ENCODE data around the gene EFCAB9. TPM values are rescaled to one million over a fixed set of nuclear protein-coding genes. Genes with fewer than 3 reads are reported as not detected.
A peak's percentile ranks its signal among the peaks of the same experiment; 100 is the strongest.
"Not testable (repeated sequence)": the region's sequence is repeated elsewhere in the genome, so short reads cannot be mapped to it uniquely, and the experiment has no call there.

Gene EFCAB9
- total RNA-seq, 2 experiments from 2014 or later, result not detected

DNA sequence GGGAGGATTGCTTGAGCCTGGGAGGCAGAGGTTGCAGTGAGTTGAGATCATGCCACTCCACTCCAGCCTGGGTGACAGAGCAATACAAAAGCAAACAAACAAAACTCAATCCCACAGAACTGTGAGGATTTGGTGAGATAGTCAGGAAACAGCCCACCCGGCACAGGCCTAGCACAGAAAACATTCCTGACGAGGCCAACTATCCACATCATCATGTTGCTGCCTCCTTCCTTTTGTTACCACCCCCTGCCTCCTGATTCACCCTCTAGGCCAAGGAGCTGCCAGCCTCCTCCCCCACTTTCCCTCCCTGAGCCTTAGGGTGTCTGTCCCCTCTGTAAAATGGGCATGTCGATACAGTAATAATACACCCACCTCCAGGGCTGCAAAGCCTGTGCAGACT is 44.9 kb upstream of the EFCAB9 start:
- ChIA-PET POLR2A (no interaction called here), CTCF (ENCODE audit: unreplicated experiment) (no interaction called here)
- intact Hi-C loops (cut with micrococcal nuclease; ENCODE audit: unreplicated experiment), result no loop called here
- Histone ChIP-seq H3K9me3 (ENCODE audit: low read length) (no peaks in the 10 kb centered on the region), H3K4me3 (ENCODE audit: low read depth, low read length, poor library complexity, severe bottlenecking) (no peak overlapping the region), H3K9me2 (ENCODE audit: insufficient read depth, low read length) (no peaks in the 10 kb centered on the region), H3K36me3 (ENCODE audit: insufficient read depth, low read length) (peaks cover 42% of the 10 kb centered on the region; the same call in 1 of the 2 replicates), H3K4me1 (ENCODE audit: insufficient read depth, low read length, poor library complexity, severe bottlenecking) (peaks cover 31% of the 10 kb centered on the region), H3K27ac (ENCODE audit: low read depth, low read length, poor library complexity, severe bottlenecking) (no peak overlapping the region), H4K20me1 (ENCODE audit: insufficient read depth, low read length) (no peaks in the 10 kb centered on the region), H3K79me2 (ENCODE audit: insufficient read depth, low read depth, low read length) (no peaks in the 10 kb centered on the region), H2AFZ (ENCODE audit: low read length) (no peak overlapping the region), H3K4me2 (ENCODE audit: low read length) (no peak overlapping the region)
- no peak for DNase-seq (ENCODE audit: low spot score)
- no peak for TF ChIP-seq EZH2phosphoT487 (IDR thresholded peaks at IDR 0.05; ENCODE audit: borderline replicate concordance, low read depth, low read length)
- TF ChIP-seq, protein P1, sequence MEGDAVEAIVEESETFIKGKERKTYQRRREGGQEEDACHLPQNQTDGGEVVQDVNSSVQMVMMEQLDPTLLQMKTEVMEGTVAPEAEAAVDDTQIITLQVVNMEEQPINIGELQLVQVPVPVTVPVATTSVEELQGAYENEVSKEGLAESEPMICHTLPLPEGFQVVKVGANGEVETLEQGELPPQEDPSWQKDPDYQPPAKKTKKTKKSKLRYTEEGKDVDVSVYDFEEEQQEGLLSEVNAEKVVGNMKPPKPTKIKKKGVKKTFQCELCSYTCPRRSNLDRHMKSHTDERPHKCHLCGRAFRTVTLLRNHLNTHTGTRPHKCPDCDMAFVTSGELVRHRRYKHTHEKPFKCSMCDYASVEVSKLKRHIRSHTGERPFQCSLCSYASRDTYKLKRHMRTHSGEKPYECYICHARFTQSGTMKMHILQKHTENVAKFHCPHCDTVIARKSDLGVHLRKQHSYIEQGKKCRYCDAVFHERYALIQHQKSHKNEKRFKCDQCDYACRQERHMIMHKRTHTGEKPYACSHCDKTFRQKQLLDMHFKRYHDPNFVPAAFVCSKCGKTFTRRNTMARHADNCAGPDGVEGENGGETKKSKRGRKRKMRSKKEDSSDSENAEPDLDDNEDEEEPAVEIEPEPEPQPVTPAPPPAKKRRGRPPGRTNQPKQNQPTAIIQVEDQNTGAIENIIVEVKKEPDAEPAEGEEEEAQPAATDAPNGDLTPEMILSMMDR (conservative IDR thresholded peaks at IDR 0.05; ENCODE audit: low read length), result no peak
- BruUV-seq (replicated peaks), result no TSS peak

DNA sequence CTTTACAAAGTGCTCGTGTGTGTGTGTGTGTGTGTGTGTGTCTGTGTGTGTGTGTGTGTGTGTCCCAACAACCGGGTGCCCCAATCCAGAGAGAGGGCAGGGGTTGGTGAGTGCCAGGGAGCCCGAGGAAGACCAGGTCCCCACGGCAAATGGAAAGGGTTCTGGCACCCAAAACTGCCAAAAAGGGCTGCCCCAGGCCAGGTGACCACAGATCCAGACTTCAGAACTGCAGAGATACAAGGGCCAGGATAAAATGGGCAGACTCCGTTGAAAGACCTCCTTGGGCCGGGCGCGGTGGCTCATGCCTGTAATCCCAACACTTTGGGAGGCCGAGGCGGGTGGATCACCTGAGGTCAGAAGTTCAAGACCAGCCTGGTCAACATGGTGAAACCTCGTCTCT is 44.5 kb upstream of the EFCAB9 start:
- H3K4me2 ChIP-seq (ENCODE audit: low read length); H3K9me2 ChIP-seq (ENCODE audit: insufficient read depth, low read length); H3K27ac ChIP-seq (ENCODE audit: low read depth, low read length, poor library complexity, severe bottlenecking); DNase-seq (ENCODE audit: low spot score); CTCF ChIA-PET (ENCODE audit: unreplicated experiment); H3K9me3 ChIP-seq (ENCODE audit: low read length); POLR2A ChIA-PET; H4K20me1 ChIP-seq (ENCODE audit: insufficient read depth, low read length); H3K4me3 ChIP-seq (ENCODE audit: low read depth, low read length, poor library complexity, severe bottlenecking); H3K79me2 ChIP-seq (ENCODE audit: insufficient read depth, low read depth, low read length); BruUV-seq (replicated peaks); intact Hi-C loops (cut with micrococcal nuclease; ENCODE audit: unreplicated experiment); H2AFZ ChIP-seq (ENCODE audit: low read length): not testable (repeated sequence)
- peaks cover 31% of the 10 kb centered on the region for H3K4me1 ChIP-seq (ENCODE audit: insufficient read depth, low read length, poor library complexity, severe bottlenecking)
- peaks cover 46% of the 10 kb centered on the region; the same call in 1 of the 2 replicates for H3K36me3 ChIP-seq (ENCODE audit: insufficient read depth, low read length)

GRCh38 chr5:172150514-172151425 is 43.2 kb upstream of the EFCAB9 start:
- ChIA-PET CTCF (ENCODE audit: unreplicated experiment) (no interaction called here), POLR2A (interaction anchor here (0.7 kb wide), 3 partner anchors 39 to 281 kb away, joined by 3 to 5 read pairs (median 3); no protein-coding TSS in a partner anchor)
- Histone ChIP-seq H2AFZ (ENCODE audit: low read length) (no peak overlapping the region), H3K79me2 (ENCODE audit: insufficient read depth, low read depth, low read length) (no peaks in the 10 kb centered on the region), H4K20me1 (ENCODE audit: insufficient read depth, low read length) (no peaks in the 10 kb centered on the region), H3K4me3 (ENCODE audit: low read depth, low read length, poor library complexity, severe bottlenecking) (no peak overlapping the region), H3K9me3 (ENCODE audit: low read length) (no peaks in the 10 kb centered on the region), H3K4me1 (ENCODE audit: insufficient read depth, low read length, poor library complexity, severe bottlenecking) (peaks cover 37% of the 10 kb centered on the region), H3K36me3 (ENCODE audit: insufficient read depth, low read length) (peaks cover 51% of the 10 kb centered on the region), H3K27ac (ENCODE audit: low read depth, low read length, poor library complexity, severe bottlenecking) (peak overlapping the region; percentile 43), H3K4me2 (ENCODE audit: low read length) (peak overlapping the region; percentile 44), H3K9me2 (ENCODE audit: insufficient read depth, low read length) (no peaks in the 10 kb centered on the region)
- no TSS peak for BruUV-seq (replicated peaks)
- DNase-seq (ENCODE audit: low spot score), result no peak
- intact Hi-C loops (cut with micrococcal nuclease; ENCODE audit: unreplicated experiment), result no loop called here
- TF ChIP-seq, protein P1 (conservative IDR thresholded peaks at IDR 0.05; ENCODE audit: low read length), result no peak
- no peak for TF ChIP-seq EZH2phosphoT487 (IDR thresholded peaks at IDR 0.05; ENCODE audit: borderline replicate concordance, low read depth, low read length)

Measured in OCI-LY7 (cell line).